T-helper 9 cell (primary cell): ENCODE data around the gene CTIF.

Experiments
- DNase-seq: peaks from one replicate; pipeline ENCODE4 v3.0.0-alpha.2; 2020

The CTIF gene

DNA sequence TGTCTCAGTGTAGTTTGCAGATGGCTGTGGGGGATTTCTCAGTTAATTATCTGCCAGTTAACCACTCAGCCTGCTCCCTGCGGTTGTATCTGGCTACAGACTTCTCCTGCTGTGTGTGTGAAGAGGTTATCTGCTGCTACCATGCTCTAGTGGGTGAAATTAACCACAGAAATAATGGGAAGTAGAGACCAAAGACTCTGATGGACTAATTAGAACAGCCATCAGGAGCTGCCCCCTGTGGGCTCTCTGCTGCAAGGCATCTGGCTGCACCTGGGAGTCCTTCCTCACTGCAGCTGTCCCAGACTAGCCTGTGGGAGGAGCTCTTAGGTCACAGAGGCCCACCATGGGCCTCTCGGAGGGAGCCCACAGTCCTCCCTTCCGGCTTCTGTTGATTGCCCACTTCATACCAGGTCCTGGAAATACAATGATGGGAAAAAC is 66.6 kb downstream of the CTIF start:
- DNase-seq = no peak

DNA sequence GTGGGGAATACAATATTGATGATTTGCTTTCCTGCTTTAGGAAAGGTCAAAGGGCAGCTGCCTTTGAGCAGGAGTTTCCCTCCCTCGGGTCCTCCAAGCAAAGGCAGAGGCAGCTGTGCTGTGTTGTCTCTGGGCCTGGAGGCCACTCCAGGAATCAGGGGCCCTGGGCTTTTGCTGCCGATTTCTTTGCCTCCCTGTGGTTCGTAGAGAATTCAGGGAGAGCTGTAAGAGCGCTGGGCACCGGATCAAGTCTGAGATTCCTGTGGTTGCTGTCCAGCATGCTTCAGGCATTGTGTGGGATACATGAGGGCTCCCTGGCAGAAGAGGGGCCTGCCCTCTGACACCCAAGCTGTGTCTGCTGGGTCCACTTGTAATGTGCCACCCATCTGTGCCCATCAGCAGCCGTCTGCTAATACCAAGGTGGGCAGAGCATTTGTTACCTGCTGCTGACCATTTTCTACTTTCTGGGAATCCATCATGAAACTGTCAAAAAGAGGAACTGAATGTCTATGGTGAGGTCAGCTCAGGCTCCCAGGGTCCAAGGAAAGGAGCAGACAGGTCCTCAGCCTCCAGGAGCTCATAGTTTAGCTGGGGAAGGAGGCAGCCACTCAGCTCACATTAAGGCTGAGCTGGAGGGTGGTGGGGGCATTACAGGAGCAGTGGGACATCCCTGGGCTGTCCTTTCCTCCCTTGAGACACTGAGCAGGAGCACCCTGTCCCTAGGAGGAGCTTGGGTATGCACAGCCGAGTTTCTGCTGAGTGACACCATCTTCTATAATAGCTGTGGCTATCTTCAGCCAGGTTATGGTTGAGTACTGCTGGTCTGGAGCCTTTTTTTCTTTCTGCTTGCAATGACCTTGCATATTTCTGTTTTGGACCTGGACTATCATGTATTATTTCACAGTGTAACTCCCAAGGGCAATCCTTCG is 68.5 kb downstream of the CTIF start:
- no peak for DNase-seq

DNA sequence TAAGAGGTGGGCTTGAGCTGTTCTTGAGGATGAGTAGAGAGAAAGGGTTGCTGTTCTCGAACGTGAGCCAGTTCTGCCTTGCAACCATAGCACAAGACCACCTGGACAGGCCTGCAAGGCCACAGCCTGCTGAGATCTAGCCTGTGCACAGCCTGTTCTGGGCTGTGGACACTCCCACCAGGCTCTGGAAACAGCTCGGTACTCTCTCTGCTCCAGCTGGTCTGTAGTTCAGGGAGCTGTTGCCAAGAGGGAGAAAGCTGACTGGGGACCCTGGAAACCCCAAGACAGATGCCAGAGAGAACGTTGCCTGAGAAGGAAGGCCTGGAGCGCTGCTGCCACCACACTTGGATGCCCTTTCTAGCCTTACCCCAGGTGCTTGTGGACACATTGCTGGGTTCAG is 69.8 kb downstream of the CTIF start:
- DNase-seq = no peak

DNA sequence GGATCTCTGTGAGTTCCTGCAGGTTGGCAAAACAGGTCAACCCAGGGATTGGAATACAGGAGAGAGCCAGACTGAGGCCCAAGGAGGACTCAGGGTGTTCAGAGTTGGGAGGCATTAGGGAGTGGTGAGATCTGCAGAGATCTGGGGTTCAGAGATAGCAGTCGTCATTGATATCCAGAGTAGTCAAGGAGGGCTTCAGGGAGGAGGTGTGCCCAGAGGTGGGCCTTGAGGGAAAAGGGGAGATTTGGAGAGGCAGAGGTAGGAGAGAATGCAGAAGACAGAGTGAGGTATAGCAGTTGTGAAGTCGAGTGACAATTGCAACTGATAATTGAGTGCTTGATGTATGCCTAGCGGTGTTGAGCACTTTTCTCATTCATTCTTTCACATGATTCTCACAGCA is 70.3 kb downstream of the CTIF start:
- DNase-seq = no peak

DNA sequence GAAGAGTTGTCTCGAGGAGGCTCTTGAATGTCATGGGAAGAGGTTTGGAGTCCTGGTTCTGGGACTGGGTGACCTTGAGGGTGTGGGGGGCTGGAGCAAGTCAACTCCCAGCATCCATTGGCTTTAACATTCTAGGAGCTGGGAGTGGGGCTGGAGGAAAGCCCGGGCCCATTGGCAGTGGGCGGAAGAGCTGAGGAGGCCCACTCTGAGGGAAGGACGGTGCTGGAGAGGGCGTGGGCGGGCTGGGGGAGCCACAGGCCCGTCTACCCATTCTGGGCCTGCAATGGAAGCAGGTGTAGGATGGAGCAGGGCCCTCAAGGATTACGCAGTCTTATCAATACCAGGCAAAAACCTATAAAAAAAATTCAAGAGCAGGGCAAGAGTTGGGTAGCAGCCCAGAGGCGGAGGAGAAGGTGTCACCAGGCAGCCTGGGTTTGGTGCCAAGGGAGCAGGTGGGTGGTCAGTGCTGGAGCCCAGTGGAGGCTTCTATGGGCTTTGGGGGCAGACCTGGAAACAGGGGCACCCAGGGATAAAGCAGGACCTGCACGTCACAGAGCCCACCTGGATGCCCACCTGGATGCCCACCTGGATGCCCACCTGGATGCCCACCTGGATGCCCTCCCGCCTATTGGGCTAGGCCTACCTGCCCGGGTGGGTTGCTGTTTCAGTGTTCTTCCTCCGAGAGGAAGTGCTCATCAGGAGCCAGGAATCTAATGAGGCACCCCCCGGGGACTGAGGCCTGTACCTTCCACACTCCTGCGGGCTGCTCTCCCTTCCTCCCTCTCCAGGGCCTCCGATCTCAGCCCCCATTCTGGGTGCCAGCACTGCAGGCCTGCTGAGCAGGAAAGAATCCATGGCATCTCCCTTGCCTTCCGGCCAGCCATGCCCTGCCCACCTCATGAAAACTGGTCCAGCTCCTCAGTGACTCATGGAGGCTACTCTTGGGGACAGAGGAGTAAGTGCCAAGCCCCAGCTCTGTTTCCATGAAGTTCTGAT is 71.3 kb downstream of the CTIF start:
- no peak for DNase-seq

DNA sequence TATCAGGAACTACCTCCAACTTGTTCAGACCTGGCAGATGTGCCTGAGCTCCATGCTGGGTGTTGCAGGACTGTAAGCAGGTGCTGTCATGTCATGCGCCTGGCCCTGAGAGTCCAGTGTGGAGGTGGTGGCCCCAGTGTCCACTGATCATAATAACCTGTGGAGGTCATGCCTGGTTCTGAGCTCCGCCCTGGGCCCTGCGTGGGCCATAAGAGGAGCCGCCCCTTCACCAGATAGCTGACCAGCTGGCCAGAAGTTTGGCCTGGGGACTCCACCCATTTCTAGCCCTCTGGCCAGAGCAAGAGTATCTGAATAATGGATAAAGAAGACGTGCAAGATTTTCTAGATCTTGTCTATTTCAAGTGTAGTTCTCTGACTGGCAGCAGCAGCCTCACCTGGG is 72.4 kb downstream of the CTIF start:
- DNase-seq = no peak

DNA sequence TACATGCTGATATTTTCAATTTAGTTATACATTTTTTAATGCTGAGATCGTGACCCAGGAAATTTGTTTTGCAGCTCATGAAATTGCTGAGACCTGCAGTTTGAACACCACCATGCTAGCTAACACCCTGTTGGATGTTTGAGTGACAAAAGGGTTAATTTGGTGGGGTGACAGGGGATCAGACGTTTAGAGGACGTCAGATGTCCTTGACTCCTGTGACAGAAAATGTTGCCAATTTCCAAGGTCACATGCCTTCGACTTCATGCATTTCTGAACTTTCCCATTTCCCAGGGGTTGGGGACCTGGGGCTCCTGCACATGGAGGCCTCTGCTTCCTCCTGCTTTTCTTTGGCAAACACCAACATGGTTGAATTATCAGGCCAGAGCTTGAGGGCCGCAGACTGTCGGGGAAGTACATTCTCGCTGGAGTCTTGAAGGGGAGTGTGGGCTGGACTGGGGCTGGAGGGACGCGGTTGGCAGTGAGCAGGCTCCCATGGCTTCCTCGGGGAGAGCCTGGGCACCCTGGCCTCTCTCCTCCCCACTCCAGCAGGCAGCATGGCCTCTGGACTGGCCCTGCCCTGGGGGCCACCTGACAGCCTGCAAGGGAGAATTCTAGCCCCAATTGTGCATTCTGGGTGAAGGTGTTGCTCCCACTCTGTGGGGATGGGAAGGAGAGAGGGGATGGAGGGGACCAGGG is 73.1 kb downstream of the CTIF start:
- no peak for DNase-seq

DNA sequence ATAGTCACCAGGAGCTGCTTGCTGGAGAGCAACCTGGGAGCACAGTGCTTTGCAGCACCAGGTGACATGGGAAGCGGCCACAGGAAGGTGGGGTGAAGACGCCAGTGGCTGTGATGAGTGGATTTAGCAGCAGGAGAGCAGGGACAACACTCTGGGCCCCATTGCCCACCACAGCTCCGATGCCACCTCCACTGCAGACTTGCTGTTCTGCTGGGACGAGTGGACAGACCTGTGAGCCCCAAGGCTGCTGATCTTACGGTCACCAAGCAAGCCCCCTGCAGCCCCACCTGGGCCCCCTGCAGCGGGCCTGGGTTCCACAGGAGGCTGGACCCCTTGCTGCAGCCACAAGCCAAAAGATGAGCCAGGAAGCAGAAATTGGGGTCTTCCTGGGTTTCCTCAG is 73.7 kb downstream of the CTIF start:
- no peak for DNase-seq

DNA sequence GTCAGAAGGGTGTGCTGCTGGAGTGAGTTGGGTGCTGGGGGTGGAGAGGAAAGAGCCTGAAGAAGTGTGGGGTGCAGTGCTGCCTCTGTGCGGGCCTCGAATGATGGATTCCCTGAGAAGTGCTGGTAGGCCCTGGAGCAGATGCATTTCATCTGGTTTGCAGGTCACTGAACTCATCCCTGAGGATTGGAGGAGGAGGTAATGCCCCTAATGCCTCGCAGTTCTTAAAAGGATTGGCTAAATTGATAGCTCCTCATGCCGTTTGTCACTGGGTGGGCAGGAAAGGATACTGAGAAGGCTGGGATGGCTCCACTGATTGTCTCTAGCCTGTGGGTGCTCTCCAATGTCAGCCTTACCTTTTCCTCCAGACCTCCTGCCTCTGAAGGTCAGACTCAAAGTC is 74.1 kb downstream of the CTIF start:
- DNase-seq = no peak

DNA sequence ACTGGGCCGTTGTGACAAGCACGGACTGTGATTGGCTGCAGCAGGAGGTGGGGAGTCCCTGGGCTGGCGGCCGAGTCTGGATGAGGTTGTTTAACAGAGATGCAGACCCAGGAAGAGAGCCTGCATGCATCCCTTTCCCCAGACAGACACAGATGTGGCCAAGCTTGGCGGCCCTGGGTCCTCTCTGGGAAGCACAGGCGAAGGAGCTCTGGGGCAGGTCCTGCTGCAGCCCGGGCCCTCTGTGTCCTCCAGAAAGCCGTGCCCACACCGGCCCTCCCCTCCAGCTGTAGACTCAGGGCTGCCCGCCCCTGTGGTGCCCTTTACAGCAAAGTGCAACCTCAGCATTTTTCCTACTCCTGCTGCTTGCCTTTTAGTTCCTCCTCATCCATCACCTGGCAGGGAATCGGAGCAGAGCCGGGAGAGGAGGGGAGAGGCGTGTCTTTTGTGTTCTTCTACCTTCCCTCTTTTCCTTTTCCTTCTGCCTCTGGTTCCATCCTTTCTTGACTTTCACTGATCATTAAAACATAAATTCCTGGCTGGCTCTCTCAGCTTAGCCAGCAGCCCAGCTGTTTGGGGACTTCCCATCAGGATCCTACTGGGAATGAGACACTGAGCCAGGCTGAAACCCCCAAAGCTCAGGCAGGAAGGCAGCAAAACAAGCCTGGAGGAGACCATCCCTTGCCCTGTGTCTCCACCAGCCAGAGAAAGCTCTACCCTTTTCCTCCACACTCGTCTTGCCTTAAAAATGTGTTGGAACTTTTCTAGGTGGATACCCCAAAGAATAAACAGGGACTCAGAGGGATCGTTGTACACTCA is 75.0 kb downstream of the CTIF start:
- DNase-seq = no peak

DNA sequence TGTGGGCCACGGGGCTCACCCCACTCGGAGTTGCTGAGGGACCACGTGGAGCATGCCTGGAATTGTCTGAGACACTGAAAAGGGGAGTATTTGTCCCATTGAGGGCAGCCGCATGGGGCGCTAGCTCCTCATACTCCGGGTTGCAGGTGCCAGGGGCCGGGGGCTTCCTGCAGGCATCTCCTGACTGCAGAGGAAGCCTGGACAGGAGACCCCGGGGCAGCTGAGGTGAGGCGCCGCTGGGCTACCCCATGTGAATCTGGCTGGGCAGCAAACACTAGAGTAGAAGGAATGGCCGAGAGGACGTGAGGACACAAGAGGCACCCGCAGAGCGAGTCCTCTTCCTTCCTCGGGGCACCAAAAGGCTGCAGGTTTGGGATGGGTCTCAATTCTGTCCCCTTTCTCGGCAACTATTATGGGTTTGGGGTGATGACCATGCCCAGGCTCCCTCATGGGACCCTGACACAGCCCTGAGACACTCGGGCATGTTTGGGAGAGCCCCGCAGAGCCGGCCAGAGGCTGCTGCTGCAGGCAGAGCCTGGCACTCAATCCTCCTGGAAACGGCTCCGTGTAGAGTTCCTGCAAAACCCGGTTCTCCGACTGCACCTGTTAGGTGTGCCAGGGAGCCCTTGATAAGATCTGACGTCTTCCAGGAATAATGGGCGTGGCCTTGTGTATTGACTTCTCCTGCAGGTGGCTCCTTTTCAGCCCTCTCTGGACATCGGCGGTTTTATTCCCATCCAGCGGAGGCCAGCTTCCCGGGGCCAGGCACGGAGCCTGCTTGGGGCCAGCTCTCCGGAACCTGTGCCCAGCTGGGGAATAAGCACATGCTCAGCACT is 77.0 kb downstream of the CTIF start:
- DNase-seq = no peak

DNA sequence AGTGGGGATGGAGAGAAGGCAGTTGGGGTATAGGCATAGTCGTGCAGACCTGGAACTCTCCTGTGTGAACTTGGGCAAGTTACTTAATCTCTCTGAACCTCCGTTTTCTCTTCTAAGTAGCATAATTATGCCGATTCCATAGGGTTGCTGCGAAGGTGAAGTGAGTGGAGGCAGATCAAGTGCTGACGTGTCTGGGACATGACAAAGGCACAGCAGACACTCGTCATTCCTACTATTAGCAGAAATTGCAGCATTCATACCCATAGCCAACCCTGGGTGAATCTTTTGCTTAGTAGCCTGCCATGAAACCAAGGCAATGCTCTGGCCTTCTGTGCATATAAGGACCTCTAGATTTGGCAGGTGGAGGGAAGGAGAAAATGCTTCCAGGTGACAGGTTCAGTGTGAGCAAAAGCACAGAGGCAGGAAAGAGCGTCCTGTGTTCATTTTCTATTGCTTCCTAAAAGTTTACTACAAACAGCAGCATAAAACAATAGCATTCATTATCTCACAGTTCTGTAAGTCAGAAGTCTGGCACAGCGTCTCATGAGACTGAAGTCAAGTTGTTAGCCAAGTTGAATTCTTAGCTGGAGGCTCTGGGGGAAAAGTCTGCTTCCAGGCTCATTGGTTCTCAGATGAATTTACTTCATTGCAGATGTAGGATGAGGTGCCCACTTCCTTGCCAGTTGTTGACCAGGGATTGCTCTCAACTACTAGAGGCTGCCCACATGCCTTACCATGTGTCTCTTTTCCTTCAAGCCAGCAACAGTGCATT is 77.8 kb downstream of the CTIF start:
- no peak for DNase-seq

DNA sequence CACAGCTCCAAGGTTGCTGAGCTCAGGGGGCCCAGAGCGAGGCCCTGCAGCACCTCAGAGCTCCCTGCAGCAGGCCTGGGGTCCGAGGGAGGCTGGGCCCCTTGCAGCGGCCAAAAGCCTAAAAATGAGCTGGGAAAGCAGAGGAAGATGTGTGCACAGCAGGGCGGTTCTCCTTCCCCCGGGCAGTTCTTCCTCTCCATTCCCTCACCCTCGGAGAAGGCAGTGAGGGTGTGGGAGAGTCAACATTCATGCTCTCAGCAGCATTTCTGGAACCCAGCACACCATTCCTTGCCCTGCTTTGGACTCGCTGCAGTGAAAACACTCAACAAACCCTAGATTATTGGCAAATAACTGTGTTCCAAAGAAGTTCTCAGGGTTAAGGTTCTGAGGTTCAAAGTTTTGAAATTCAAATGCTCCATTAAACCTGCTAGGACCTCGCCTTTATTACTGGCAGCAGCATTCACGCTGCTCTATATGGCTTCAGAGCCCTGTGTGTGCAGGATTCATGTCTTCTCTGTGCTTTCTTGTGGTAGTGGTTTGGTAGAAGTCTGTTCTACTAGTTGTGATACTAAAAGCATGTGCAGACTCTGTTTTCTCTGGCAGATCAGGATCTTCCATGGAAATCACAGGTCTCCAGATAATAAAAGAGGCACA is 79.1 kb downstream of the CTIF start:
- no peak for DNase-seq

DNA sequence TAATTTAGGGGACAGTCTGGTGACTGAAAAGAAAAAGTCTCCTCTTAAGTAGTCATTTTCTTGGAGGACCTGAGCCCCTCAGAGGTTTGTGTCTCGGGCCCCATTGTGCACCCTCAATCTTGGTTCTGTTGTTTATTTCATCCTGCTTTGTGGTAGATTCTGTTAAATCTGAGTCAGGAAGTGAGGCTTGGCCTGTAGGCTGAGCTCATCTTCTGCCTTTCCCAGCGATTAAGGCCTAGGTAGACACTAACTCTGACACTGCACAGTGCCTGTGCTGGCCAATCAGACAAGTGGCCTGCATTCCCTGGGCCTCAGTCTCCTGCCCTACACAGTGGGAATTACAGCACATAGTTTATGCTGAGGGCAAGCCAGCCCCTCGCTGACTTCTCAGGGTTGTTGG is 80.2 kb downstream of the CTIF start:
- no peak for DNase-seq

DNA sequence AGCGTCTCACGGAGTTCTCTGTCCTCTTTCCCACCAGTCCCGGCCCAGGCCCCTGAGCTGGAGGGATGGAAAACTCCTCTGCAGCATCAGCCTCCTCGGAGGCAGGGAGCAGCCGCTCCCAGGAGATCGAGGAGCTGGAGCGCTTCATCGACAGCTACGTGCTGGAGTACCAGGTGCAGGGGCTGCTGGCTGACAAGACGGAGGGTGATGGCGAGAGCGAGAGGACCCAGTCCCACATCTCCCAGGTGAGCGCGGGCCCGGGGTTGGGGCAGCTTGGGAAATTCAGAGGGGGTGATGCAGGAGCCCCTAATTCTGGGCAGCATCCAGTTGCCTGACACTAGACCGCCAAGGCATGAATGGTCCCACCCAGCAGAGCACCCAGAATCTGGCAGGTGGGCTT is 80.7 kb downstream of the CTIF start:
- DNase-seq = no peak

DNA sequence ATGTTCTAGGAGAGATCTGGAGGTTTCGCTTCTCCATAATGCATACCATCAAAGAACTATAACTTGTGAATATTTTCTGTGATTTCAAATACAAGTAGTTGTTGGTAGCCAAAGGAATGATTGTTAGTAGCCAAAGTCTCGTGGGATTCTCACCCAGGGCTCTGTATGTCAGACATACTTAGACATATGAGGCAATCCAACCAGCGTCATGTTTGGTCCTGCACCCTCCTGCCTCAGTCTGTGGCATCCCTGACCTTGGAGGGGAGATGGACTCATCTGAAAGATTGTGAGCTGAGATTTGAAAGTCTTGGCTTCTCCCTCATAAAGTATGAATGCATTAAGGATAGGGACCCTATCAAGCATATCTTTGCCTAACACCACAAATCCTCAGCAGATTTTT is 81.2 kb downstream of the CTIF start:
- DNase-seq = no peak

DNA sequence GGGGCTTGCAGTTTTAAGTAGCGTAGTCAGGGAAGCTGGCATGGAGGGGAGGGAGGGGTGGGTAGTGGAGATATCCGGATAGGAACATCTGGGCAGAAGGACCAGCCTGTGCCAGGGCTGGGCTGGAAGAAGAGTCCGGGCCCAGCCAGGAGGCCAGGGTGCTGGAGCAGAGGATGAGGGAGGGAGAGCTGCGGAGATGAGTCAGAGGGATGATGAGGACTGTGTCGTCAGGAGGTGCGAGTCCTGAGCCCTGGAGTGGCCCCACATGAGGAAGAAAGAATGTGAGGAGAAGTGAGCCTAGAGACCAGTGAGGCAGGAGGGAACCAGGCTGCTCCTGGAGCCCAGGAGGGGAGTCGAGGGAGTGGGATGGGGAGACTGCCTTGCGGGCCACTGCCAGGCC is 82.4 kb downstream of the CTIF start:
- no peak for DNase-seq

DNA sequence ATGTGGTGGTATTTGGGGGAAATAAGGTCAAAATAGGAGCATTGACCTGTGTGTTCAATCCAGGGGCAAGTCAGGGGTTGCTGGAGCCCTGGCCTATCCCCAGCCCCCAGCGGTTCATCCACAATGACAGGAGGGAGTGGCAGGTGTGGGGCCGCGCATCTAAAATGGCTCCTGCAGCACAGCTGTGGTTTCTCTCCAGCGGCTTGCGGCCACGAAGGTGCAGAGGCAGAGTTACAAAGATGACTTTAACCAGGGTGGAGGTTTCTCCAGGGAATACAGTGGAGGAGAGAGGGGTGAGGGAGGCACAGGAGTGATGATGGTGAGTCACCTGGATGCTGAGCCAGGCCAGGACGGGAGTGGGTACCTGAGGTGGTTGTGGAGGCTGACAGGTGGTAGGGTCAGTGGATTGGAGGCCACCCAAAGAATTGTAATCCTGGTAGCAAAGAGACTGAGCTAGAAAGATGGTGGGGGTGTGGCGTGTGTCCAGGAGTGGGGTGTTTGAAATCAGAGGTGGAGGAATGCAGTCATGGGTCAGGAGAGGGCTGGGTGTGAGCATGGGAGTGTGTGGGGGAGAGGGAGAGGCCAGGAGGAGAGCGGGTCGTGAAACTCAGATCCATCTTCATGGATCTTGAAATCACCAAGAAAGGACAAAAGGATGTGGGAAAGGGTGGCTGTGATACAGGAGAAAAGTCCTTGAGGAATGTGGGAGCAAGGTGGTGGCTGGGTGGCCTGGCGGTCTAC is 83.2 kb downstream of the CTIF start:
- DNase-seq = no peak

DNA sequence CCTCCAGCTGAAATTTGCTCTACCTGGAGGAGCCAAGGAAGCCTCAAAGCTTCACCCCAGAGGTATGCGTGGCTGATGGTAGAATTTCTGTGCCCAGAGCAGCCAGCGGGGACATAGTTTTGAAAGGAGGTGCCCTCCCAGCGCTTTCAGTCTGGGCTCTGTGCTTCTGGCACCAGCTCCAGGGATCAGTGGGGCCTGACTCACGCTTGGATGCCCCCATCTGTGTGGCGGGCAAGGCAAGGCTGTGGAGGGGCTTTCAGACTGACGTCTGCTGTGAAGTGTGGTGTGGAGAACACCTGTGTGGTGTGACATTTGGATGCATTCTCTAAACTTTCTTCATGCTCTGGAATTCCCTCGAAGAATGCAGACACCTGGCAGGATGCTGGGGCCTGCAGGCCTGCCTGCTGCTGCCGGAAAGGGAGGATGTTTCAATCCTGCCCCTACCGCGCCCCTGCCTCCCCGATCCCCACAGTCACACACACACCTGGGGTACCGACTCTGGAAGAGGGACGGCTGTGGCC is 84.1 kb downstream of the CTIF start:
- DNase-seq = no peak
